Skeletal muscle tissue (tissue), 4 donors: ENCODE data around the gene TNS3. TPM values are rescaled to one million over a fixed set of nuclear protein-coding genes. Genes with fewer than 3 reads are reported as not detected.

ENCODE experiments used
- H3K27ac ChIP-seq: one replicate; pipeline ENCODE4 v1.7.0; 2013; ENCODE audit warnings: mild to moderate bottlenecking, low read depth, low read length, inconsistent platforms
- H3K27me3 ChIP-seq, 3 donors: one replicate each; pipeline ENCODE4 v1.7.0; 2013; ENCODE audit warnings: low read length in 3 of 3; ENCODE audit not compliant: control insufficient read depth in 3 of 3, insufficient read depth in 3 of 3
- H3K36me3 ChIP-seq, 3 donors: one replicate each; pipeline ENCODE4 v1.7.0; 2013; ENCODE audit warnings: low read length in 3 of 3; ENCODE audit not compliant: control insufficient read depth in 3 of 3, insufficient read depth in 3 of 3
- H3K4me1 ChIP-seq, 3 donors: one replicate each; pipeline ENCODE4 v1.7.0; 2013; ENCODE audit warnings: low read length in 3 of 3, mild to moderate bottlenecking in 3 of 3; ENCODE audit not compliant: control insufficient read depth in 3 of 3, insufficient read depth in 3 of 3
- H3K4me3 ChIP-seq, 3 donors: one replicate each; pipeline ENCODE4 v1.7.0; 2013; ENCODE audit warnings: low read length in 3 of 3
- H3K9ac ChIP-seq, 3 donors: one replicate each; pipeline ENCODE4 v1.7.0; 2013; ENCODE audit warnings: low read length in 3 of 3, mild to moderate bottlenecking in 3 of 3, moderate library complexity in 2 of 3, low read depth in 1 of 3
- H3K9me3 ChIP-seq, 3 donors: one replicate each; pipeline ENCODE4 v1.7.0; 2013; ENCODE audit warnings: low read length in 3 of 3; ENCODE audit not compliant: control insufficient read depth in 3 of 3
- total RNA-seq: library from RNA; depleted of rRNA; stranded (reverse); fragments of >200 nt; gene quantifications from one replicate; pipeline ENCODE4 v1.2.3, GENCODE V29; 2014
- donor health status: Osteomylitis.

TNS3 gene
- total RNA-seq, 1 donor from 2014 or later: 33.4 TPM

DNA sequence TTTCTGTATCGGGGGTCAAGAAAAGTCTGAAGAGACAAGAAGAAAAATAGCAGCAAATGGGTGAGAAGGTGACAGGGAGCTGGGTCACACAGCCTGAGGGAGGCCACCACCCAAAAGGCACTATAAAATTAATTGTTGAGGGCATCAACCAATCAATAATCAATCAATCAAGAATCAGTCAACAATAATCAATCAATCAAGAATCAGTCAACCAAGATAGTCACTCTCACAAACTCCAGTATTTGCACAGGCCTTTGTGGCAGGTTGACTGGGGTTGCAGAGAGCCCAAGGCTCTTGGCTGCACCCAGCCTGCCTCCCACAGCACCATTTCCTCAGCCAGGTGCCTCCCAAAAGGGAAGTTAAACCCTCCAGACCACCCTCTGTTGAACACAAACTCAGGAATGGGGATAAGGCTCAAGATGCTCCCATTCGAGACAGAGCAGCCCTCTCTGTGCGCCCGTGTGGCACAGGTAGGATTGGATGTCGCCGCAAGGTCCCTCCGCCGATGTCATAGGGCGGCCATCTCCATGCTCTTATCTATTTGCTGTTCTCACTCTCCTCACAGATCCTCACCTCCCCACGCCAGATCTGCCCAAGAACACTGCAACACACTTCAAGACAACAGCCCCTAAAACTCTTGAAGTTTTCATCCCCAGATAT, 64.0 kb downstream of the TNS3 start:
- no peaks in the 10 kb centered on the region for H3K36me3 ChIP-seq
- H3K9ac ChIP-seq: no peak overlapping the region
- no peak overlapping the region for H3K4me3 ChIP-seq
- no peak overlapping the region for H3K27ac ChIP-seq
- peaks cover 19 to 24% (median 20%) of the 10 kb centered on the region in 3 donors for H3K4me1 ChIP-seq
- H3K27me3 ChIP-seq: no peaks in the 10 kb centered on the region
- H3K9me3 ChIP-seq: no peaks in the 10 kb centered on the region

DNA sequence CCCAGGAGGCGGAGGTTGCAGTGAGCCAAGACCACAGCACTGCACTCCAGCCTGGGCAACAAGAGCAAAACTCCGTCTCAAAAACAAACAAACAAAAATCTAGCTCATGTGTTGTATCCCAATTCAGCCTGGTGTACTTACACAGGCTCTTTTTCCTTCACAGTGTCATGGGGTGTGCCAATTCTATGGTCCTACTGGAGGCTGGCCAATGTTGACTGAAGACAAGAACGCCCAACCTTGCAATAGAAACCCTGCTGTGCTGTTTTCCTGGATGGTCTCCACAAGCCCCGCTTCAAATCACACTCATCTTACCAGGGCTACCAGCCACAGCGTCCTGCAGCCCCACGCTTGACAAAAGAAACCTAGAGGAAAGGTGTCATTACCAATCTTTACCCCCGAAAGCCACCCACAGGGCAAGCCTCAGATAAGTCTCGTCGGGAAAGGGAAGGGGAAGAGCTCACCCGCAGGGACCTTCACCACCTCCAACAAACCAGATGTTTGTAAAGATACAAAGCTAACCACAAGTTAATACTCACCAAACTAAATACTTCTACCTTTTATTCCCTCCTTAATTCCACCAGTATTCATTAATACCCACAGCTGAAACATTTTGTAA, 64.8 kb downstream of the TNS3 start:
- H3K36me3 ChIP-seq: no peaks in the 10 kb centered on the region
- no peak overlapping the region for H3K9ac ChIP-seq
- H3K27me3 ChIP-seq: no peaks in the 10 kb centered on the region
- no peak overlapping the region for H3K27ac ChIP-seq
- H3K9me3 ChIP-seq: no peaks in the 10 kb centered on the region
- H3K4me3 ChIP-seq: no peak overlapping the region
- peaks cover 19 to 26% (median 21%) of the 10 kb centered on the region in 3 donors for H3K4me1 ChIP-seq

DNA sequence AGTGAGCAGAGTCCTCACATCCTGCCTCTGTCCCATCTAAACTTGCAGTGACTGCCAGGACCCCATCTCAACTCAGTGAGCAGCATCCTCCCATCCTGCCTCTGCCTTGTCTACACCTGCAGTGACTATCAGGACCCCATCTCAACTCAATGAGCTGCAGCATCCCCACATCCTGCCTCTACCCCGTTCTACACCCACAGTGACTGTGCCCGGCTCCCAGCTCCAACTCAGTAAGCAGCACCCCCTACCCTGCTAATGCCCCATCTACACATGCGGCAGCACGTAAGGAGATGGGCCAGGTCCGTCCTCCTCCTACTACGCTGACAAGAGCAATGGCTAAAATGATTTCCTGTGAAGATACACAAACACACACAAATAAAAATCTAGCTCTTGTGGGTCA, 65.5 kb downstream of the TNS3 start:
- no peak overlapping the region for H3K4me3 ChIP-seq
- no peak overlapping the region for H3K9ac ChIP-seq
- peaks cover 16 to 26% (median 21%) of the 10 kb centered on the region in 3 donors for H3K4me1 ChIP-seq
- H3K36me3 ChIP-seq: no peaks in the 10 kb centered on the region
- H3K27ac ChIP-seq: no peak overlapping the region
- H3K27me3 ChIP-seq: no peaks in the 10 kb centered on the region
- no peaks in the 10 kb centered on the region for H3K9me3 ChIP-seq

DNA sequence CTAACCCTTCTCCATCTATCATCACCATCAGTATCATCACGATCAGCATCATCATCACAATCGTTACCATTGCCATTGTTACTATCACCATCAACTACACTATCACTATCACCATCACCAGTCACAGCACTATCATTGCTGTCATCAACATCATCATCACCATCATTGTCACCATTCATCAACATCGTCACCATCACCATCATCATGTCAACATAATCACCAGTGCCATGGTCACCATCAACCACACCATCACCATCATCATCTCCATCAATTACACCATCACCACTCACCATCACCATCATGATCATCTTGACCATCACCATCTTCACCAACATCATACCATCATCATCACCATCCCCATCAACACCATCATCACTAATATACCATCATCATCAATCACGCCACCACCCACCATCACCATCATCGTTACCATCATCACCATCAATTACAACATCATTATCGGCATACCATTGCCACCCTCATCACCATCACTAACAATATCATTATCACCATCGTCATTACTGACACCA, 66.5 kb downstream of the TNS3 start:
- H3K9me3 ChIP-seq: no peaks in the 10 kb centered on the region
- H3K36me3 ChIP-seq: no peaks in the 10 kb centered on the region
- no peak overlapping the region for H3K4me3 ChIP-seq
- H3K9ac ChIP-seq: no peak overlapping the region
- H3K4me1 ChIP-seq: peaks cover 7 to 21% (median 17%) of the 10 kb centered on the region in 3 donors
- H3K27ac ChIP-seq: no peak overlapping the region
- H3K27me3 ChIP-seq: no peaks in the 10 kb centered on the region

DNA sequence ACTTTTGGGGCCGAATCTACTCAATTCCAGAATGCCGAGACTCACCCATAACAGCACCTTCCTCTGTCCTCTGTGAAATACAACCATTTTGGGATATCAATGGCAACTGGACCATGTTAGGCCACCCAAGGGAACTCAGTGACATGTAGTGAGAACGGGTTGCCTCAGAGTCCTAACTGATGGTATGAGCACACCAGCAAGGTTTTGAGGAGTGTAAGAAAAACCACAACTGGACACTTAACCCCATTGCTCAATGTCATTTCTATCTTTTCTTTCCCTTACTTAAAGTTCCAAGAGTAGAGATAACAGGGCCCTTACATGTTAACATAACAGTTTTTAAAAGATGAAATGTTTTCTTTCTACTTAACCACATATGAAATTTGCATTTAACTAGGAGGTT, 67.1 kb downstream of the TNS3 start:
- no peaks in the 10 kb centered on the region for H3K36me3 ChIP-seq
- no peaks in the 10 kb centered on the region for H3K9me3 ChIP-seq
- H3K27ac ChIP-seq: no peak overlapping the region
- H3K27me3 ChIP-seq: no peaks in the 10 kb centered on the region
- H3K4me3 ChIP-seq: no peak overlapping the region
- peaks cover 7 to 21% (median 17%) of the 10 kb centered on the region in 3 donors for H3K4me1 ChIP-seq
- no peak overlapping the region for H3K9ac ChIP-seq

DNA sequence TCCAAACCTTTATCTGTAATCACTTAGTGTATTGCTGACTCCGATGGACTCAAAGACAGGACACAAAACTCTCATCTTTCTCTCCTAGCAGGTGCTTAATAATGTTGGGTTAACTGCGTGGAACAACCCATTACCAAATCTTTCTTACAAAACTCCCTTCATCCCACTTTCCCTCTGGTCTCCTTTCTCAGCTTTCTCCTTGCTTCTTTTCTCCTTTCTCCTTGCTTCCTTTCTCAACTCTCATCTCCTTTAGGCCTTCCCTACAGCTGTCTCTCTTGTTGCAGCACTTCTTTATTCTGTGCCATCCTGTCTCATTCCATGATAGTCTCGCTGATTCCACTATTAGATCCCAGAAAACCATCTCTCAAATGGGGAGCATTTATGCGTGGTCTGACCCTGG, 67.5 kb downstream of the TNS3 start:
- no peak overlapping the region for H3K4me3 ChIP-seq
- no peaks in the 10 kb centered on the region for H3K27me3 ChIP-seq
- H3K9me3 ChIP-seq: no peaks in the 10 kb centered on the region
- no peaks in the 10 kb centered on the region for H3K36me3 ChIP-seq
- peaks cover 7 to 21% (median 17%) of the 10 kb centered on the region in 3 donors for H3K4me1 ChIP-seq
- H3K27ac ChIP-seq: peak overlapping the region; percentile 45
- H3K9ac ChIP-seq: no peak overlapping the region

DNA sequence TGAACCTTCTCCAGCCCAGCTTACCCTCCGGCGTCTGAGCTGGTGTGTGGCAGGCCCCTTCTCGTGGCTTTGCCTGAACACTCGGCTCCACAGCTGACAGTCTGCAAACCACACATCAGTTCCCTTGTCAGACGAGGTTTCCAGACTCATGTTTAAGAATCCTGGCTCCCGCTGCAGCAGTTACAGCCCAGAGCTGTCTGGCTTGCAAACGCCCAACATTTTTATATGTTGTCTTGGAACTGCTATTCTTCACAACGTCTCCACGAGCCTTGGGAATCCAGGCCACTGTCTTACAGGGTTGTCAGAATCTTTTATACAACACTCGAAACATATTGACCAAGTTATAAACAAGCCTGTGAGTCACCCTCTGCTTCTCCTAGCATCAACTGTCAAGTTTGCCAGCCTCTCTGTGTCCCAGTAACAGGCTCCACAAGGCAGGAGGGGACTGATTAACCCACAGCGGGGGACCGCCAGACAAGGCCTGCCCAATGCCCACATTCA, 68.1 kb downstream of the TNS3 start:
- H3K27ac ChIP-seq: peak overlapping the region; percentile 45
- peak overlapping the region in 2 of 3 donors; percentile 53 to 64 for H3K9ac ChIP-seq
- H3K9me3 ChIP-seq: no peaks in the 10 kb centered on the region
- no peak overlapping the region for H3K4me3 ChIP-seq
- no peaks in the 10 kb centered on the region for H3K27me3 ChIP-seq
- H3K4me1 ChIP-seq: peaks cover 7 to 21% (median 17%) of the 10 kb centered on the region in 3 donors
- no peaks in the 10 kb centered on the region for H3K36me3 ChIP-seq

DNA sequence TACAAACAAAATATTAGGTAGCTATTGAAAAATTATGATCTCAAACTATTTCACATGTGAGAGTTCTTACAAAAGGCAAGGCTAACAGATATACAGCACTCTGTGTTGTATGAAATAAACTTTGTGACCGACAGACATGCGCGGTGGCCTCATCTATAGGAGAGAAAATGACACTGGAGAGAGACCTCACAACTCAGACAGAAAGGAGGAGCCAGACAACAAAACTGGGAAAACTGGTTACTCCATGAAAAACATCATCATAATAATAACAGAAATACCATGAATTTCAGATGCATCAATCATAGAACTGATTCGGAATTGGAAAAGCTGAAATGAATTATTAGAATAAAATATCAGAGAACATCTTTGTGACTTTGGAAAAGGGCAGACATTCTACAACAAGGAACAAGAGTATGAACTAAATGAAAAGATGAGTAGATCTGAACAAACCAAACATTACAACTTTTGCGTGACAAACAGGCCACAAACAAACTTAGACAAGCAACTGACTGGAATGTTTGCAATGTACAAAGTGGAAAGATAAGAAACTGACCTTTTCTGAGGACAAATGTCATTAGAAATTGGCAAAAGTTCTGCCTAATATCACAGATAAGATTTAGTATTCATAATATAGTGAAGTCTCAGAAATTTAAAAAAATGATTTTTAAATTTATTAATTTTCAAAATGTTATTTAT, 69.3 kb downstream of the TNS3 start:
- peaks cover 10 to 24% (median 21%) of the 10 kb centered on the region in 3 donors for H3K4me1 ChIP-seq
- H3K9ac ChIP-seq: no peak overlapping the region
- H3K27ac ChIP-seq: no peak overlapping the region
- H3K36me3 ChIP-seq: no peaks in the 10 kb centered on the region
- no peaks in the 10 kb centered on the region for H3K9me3 ChIP-seq
- H3K27me3 ChIP-seq: no peaks in the 10 kb centered on the region
- H3K4me3 ChIP-seq: no peak overlapping the region

DNA sequence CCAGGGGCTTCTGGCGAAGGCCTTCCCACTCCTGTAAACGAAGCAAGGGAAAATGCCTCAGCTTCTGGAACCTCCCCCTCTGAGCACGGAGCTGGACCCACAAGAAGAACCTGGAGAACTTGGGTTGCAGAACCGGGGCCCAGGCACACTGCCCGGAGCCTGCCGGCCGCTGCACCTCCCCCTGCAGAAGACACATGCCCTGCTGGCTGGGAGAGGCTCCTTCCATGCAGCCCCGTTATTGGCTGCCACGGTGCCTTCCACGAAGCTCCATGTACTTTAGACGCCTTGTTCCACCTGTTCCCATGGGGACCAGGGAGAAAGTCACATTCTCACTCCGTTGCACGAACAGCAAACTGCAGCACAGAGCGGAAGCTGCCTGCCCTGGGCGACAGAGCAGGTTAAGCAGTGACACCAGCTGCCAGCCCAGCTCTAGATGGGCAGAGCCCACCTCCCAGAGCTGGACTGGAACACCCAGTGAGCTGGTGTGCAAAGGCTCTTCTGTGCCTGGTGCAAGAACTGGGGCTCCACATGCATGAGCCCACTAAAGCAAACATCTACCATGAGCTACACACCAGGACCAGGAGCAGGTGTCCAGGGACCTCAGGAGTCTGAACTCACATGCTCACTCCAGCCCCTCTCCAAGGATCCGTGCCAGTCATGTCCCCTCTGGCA, 70.1 kb downstream of the TNS3 start:
- H3K27ac ChIP-seq: no peak overlapping the region
- no peak overlapping the region for H3K9ac ChIP-seq
- no peaks in the 10 kb centered on the region for H3K36me3 ChIP-seq
- H3K4me3 ChIP-seq: no peak overlapping the region
- H3K4me1 ChIP-seq: peaks cover 13 to 27% (median 26%) of the 10 kb centered on the region in 3 donors
- H3K27me3 ChIP-seq: no peaks in the 10 kb centered on the region
- H3K9me3 ChIP-seq: no peaks in the 10 kb centered on the region
